HFF-Myc (cell line): ENCODE data around the gene CDC42BPA.

ENCODE experiments used
- DNase-seq: peaks from one replicate; pipeline ENCODE4 v3.0.0-alpha.2; 2011; ENCODE audit warnings: low read depth; ENCODE audit errors: extremely low read depth
- H3K4me3 ChIP-seq: replicated peaks from 2 replicates; pipeline ENCODE4 v1.5.1; 2011; ENCODE audit warnings: low read depth, mild to moderate bottlenecking, control low read depth, low read length
- TF ChIP-seq, protein P1 (sequence below): IDR thresholded peaks from 2 replicates; pipeline ENCODE4 v1.5.1; 2012; ENCODE audit warnings: mild to moderate bottlenecking, low read depth, low read length, control low read depth; ENCODE audit errors: missing control alignments

CDC42BPA gene

GRCh38 chr1:226965581-226966440 is 352.5 kb downstream of the CDC42BPA start:
- H3K4me3 ChIP-seq = no peak overlapping the region
- DNase-seq = no peak
- TF ChIP-seq, protein P1, sequence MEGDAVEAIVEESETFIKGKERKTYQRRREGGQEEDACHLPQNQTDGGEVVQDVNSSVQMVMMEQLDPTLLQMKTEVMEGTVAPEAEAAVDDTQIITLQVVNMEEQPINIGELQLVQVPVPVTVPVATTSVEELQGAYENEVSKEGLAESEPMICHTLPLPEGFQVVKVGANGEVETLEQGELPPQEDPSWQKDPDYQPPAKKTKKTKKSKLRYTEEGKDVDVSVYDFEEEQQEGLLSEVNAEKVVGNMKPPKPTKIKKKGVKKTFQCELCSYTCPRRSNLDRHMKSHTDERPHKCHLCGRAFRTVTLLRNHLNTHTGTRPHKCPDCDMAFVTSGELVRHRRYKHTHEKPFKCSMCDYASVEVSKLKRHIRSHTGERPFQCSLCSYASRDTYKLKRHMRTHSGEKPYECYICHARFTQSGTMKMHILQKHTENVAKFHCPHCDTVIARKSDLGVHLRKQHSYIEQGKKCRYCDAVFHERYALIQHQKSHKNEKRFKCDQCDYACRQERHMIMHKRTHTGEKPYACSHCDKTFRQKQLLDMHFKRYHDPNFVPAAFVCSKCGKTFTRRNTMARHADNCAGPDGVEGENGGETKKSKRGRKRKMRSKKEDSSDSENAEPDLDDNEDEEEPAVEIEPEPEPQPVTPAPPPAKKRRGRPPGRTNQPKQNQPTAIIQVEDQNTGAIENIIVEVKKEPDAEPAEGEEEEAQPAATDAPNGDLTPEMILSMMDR = no peak

DNA sequence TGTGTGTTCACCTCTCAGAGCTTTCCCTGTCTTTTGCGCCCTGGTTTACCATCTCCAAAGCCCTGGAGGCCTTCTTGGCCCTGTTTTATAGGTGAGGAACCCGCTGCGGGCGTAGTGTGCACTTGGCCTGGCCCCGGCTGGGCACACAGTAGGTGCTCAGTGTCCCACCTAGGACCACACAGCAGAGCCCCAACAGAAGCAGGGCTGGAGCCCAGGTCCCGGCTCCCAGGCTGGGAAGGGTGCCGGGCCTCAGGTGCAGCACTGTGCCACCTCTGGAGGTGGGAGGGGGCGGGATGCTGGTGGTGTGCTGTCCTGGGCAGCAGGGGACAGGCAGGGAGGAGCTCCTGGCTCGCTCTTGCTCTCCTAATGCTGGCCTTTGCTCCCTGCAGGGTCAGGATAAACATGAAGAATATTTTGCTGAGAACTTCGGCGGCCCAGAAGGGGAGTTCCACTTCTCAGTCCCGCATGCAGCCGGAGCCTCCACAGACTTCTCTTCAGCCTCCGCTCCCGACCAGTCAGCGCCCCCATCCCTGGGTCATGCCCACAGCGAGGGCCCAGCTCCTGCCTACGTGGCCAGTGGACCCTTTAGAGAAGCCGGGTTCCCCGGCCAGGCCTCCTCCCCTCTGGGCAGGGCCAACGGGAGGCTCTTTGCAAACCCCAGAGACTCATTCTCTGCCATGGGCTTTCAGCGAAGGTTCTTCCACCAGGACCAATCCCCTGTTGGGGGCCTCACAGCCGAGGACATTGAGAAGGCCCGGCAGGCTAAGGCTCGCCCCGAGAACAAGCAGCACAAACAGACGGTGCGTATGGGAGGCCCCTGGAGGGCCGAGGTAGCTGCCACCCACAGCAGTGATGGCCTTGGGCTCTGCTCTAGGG is 353.4 kb downstream of the CDC42BPA start:
- H3K4me3 ChIP-seq = no peak overlapping the region
- DNase-seq = no peak
- TF ChIP-seq, protein P1 = no peak

DNA sequence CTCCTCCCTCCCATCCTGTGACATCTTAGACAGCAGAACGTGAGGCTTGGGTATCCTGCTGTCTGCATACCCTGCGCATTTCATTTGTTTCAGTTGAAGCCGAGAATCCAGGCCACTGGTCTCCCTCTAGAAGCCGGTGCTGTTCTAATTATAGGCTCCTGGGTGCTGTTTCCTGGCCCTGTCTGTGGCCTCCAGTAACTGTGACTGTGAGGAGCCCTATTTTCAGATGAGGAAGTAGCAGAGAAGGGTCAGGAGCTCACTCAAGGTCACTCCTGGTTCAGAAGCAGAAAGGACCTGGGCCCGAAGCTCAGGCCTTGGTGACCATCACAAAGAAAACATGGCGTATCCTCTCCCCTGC is 354.2 kb downstream of the CDC42BPA start:
- TF ChIP-seq, protein P1 = no peak
- no peak for DNase-seq
- no peak overlapping the region for H3K4me3 ChIP-seq

DNA sequence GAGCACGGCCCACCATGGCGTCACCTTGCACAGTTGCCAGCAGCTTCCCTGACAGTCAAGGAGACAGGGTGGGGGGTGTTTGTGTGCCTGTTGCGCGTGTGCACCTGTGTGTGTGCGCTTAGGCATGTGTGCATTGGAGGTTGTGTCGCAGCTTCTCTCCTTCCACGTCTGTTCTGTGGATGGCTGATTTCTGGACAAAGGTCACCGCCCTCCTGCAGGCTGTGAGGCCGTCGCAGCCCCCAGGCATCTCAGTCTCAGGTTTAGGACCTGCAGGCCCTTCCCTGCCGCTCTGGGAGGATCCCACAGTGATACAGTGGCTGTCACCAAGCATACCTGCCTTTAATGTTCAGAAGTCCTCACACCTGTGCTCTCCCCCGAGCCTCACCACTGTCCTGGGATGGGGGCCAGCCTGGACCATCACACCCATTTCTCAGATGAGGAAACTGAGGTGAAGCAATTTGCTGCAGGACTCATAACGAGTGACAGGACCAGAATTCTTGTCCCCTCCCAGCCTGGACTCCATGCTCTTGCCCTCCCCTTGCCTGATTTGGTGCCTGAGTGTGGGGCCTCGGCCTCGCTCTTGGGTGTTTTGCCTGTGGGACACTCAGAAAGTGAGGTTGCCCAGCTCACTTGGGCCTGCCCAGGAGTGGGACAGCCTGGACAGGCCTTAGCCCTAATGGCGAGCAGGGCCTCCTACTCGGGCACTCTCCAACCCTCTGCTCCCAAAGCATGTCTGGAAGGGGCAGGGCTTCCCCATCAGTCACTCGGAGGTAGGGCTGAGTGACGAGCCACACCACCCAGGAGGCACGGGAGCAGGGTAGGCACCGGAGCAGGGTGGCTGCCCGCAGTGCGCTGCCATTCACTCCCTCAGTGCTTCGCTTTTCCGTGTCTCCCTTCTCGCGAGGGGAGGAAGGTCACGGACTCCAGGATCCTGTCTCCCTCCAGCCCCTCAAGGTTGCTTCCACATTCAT is 355.6 kb downstream of the CDC42BPA start:
- TF ChIP-seq, protein P1 = no peak
- no peak for DNase-seq
- H3K4me3 ChIP-seq = no peak overlapping the region

DNA sequence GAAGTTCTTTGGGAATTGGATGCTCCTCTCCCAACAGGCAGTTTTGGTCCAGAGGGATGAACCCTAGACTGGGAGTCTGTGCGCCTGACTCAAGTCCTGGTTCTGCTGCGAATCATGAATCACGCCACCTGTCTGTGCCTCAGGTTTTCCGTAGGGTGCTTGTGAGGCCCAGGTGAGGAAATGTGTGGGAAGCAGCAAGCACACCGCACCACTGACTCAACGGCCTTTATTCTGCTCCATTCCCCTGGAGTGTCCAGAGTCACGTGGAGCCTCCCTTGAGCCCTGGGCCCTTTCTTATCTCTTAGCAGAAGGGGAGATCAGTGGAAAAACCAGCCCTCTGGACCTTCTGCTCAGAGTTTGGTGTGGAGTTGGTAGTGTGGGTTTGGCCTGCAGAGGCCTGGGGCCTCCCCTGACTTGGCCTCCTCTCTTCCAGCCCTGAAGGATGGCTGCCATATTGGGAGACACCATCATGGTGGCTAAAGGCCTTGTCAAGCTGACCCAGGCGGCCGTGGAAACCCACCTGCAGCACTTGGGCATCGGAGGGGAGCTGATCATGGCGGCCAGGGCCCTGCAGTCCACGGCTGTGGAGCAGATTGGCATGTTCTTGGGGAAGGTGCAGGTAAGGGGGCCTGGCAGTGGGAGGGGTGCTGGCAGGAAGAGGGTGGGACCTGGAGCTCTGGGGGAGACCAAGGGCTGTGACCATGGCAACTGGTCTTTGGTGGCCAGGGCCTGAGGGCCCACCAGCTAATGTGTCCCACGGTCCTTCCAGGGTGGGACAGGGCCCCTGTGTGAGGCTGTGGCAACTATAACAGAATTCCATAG is 357.1 kb downstream of the CDC42BPA start:
- H3K4me3 ChIP-seq = no peak overlapping the region
- TF ChIP-seq, protein P1 = no peak
- no peak for DNase-seq
